HG03196 (cell line): ENCODE measurements around the gene PRKRA.
A peak's percentile ranks its signal among the peaks of the same experiment; 100 is the strongest.
"Not testable (repeated sequence)": the region's sequence is repeated elsewhere in the genome, so short reads cannot be mapped to it uniquely, and the experiment has no call there.

Experiments used
- ATAC-seq: cut with Tn5 transposase; IDR thresholded peaks from one replicate; pipeline ENCODE4 v1.9.1; 2021; ENCODE audit not compliant: unreplicated experiment

Gene PRKRA

DNA sequence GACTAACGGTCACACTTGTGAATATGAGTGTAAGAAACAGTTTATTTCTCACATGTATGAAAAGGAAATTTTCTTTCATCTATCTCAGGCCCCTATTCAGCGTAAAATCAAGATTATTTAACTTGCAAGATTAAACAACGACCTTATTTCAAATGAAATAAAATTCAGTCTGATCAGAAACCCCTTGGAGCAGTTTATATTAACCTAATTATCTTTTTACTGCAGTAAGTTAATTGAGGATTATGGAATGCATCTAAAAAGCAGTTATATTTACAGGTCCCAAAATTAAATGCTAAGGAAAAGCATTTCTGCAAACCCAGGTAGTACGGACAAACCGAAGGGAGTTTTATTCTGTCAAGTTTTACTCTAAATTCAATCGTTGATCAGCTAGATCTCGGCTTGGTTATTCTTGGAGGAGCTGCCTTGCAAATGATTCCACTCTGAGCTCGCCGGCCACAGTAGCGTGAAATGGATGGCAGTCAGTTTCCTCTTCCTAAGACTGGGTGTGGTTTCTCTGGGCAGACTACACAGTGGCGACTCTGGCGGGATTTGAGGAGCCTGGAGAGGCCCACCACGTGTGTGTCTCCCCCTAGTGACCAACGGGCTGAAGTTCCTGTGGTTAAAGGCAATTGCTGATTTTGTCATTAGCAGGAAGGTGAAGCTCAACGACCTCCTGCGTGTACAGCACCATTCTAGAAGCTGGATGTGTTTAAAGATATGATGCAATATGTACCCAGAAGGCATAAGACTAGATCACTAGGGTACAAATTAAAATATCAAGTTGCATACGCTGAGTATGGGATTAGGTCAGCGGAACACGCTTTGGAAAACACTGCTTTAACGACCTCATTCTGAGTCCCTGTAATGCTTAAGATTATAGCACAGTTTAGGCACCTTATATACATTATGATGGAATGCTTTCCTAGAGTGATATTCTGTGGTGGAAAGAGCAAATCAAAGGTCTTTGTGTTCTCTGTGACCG lies 36.4 kb downstream of the PRKRA start:
- peak; percentile 82 for ATAC-seq

DNA sequence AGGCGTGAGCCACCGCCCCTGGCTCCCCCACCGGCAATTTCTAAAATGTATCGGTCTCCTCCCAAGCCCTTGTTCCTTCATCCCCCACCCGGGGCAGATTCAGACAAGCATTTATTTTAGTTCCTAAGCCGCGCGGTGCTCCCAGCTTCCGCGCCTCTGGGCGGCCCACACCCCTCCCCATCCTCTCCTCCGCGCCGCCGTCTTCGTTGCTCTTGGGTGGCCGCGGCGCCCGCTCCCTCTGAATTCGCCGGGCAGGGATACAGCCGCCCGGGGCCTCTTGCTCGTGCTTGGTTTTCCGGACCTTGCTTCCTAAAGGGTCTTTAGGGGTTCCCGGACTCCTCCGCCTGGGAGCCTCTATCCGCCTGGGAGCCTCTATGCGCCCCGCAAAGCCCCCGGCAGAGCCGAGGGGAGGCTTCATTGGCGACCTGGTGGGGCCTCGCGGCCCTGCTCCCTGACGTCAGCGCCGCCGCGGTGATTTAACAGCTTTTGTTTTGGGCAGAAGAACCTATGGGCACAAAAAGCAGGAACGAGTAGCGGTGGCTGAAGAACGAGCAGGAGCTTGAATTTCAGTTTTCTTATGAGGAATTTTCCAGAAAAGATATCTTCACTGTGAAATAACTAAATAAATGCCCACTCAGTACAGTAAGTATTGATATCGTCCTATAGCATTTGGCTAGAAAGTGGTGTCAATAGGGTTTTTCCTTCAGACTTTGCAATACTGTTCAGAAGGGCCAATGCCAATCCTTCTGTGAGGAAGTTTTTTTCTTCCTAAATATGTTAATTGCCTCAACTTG lies 37.3 kb downstream of the PRKRA start:
- peak; percentile 72 for ATAC-seq

GRCh38 chr2:178412453-178412852 lies 38.5 kb downstream of the PRKRA start:
- ATAC-seq: not testable (repeated sequence)

GRCh38 chr2:178412047-178412446 lies 38.9 kb downstream of the PRKRA start:
- ATAC-seq: no peak

GRCh38 chr2:178409261-178409660 lies 41.7 kb downstream of the PRKRA start:
- no peak for ATAC-seq

GRCh38 chr2:178404368-178404767 lies 46.6 kb downstream of the PRKRA start:
- ATAC-seq: peak; percentile 100

- peak; percentile 42 for ATAC-seq
These were observed 47.2 kb downstream of the PRKRA start for GRCh38 chr2:178403671-178404306.

GRCh38 chr2:178401994-178402437 lies 49.0 kb downstream of the PRKRA start:
- no peak for ATAC-seq

GRCh38 chr2:178397002-178397605 lies 53.9 kb downstream of the PRKRA start:
- ATAC-seq: peak; percentile 86

DNA sequence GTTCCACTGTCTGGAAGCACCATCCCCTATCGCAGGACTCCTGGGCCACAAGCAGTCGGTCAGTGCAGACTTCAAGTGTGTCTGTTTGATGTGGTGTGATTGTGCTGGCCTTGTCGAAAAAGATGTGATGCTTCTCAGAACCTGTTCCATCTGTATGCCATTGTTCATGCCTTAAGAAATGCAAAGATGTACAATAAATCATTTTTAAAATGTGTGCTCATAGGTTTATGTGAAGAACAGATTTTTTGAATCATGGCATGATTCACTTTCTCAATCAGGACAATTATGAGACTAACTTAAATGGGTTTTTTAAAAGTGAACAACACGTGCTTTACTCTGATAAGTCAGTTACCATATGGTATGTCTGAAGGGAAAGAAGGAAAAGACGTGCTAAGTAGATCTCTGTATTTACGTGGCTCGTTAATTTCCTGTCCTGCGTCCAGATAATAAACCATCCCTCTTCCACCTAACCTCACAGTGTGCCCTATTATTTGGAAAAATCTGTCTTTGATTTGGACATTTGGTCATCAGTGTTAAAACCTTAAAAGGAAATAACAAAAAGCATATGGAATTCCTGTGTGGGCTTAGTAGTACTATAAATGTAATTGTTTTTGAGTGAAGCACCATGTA lies 54.9 kb downstream of the PRKRA start:
- no peak for ATAC-seq

DNA sequence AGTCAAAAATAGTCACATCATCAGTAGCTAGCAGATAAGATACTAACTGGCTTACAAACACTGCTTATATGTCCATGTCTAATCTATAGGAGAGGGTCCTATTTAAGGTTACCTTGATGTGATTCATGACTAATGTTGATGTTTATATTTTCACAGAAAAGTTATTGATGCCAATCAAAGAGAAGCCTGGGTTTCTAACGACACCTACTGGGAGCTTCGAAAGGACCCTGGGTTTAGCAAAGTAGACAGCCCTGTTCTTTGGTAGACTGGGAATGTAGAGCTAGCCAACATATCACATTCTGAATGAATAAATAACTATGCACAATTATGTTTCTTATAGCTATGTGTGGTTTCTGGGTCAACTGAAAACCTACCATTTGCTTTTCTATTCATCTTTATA lies 55.7 kb downstream of the PRKRA start:
- no peak for ATAC-seq

- ATAC-seq: no peak
These were observed 56.1 kb downstream of the PRKRA start for GRCh38 chr2:178394859-178395258.

DNA sequence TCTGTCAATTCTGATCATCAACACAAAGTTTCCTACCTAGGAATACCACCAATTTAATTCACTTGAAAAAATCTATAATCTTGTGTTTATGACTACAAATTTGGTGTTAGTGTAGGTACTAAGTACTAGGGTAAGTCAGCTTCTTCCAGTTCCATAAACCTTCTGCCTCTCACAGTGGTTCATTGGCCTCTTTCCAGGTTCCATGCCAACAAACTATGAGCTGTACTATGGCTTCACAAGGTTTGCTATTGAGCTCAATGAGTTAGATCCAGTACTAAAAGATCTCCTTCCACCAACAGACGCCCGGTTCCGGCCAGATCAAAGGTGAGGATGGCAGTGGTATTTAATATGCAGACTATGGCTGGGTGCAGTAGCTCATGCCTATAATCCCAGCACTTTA lies 58.8 kb downstream of the PRKRA start:
- ATAC-seq: no peak

GRCh38 chr2:178391701-178392100 lies 59.3 kb downstream of the PRKRA start:
- ATAC-seq: no peak

DNA sequence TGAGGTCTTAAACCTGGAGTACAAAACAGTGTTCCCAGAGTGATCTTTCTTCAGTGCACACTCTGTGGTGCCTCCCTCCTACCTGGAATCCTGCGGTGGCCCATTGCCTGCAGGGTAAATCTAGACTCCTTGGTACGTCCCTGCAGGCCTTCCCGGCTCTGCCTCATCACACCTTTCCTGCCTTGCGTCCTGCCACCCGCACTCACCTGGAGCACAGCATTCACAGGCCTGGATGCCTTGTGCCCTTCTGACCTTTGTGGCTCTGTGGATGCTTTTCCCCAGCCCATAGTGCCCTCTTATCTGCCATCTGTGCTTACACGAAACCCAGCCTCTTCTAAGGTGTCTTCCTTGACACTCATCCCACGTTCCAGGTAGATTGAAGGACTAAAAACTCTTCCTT lies 62.7 kb downstream of the PRKRA start:
- ATAC-seq: no peak

DNA sequence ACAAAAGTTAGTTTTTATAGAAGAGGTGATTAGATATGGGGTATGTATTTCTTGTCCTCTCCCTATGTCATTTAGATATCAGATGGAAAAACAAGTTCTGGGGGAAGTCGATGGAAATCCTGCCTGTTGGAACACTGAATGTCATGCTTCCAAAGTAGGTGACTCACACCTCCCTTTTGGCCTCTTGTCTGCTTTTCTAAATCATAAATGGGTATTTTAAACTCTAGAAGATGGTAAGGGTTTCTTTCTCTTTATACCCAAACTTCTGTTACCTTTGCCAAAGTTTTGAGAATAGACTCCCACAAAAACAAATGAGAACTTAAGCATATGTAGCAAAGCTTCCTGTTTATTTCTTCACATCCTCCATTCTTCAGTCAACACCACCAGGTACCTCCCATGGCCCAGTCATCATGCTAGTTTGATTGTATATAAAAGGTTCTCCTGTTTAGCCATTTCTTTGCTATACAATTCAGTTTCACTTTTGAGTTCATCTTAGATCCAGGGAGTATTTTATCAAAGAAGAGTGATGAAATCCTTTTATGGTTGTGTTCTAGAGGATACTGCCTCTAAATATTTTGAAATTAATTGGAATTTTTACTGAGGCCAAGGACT lies 63.9 kb downstream of the PRKRA start:
- ATAC-seq: no peak

DNA sequence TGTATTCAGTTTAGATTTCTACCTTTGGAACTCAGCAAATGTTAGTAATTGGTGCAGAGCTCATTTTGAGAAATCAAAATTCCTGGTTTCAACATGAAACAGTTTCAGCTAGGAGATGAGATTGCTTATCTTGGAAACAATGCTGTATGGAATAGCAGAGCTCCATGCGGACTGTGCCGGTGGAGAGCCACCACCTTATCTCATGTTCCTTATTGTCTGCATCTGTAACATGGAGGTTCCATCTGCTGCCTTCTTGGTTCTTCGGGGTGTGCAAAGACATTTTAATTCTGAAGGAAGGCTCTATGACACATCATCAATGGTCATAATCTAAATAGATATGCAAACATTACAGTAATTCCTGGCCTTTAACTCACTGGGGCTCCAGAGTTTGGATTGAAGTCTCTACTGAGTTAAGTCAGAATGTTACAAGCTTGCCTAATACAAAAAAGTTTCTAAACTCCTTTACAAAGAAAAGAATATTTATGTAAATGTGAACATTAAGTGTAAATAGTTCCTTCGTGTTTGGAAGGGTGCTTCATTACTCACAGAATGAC lies 65.3 kb downstream of the PRKRA start:
- no peak for ATAC-seq

DNA sequence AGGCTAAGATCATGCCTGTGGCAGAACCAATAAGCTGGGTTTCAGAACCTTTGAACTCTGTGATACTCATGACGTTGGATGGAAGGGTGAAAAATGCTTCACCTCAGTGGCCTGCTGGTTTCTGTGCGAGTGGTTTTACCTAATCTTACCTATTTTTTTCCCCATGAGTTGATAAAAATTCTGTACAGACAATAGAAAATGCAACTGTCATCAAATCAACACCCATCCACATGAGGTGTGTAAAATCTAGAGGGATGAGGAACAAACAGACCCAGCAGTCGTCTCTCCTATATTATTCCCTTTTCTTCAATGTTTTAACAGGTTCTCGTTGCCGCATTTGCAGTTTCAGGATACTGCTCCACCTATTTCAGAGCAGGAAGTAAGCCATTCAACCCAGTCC lies 67.3 kb downstream of the PRKRA start:
- no peak for ATAC-seq
